A172 (cell line): Measurements from ENCODE around the gene BRI3. TPM values are rescaled to one million over a fixed set of nuclear protein-coding genes. Genes with fewer than 3 reads are reported as not detected.

Experiments
- DNase-seq: peaks from one replicate; pipeline ENCODE4 v3.0.0-alpha.2; 2015; ENCODE audit warnings: low spot score
- total RNA-seq: library from RNA; depleted of rRNA; stranded (reverse); fragments of >200 nt; shearing (Covaris generic); gene quantifications from 2 replicates; pipeline ENCODE4 v1.2.3, GENCODE V29; 2014

BRI3 gene
- total RNA-seq, 1 experiment from 2014 or later = 132 TPM

DNA sequence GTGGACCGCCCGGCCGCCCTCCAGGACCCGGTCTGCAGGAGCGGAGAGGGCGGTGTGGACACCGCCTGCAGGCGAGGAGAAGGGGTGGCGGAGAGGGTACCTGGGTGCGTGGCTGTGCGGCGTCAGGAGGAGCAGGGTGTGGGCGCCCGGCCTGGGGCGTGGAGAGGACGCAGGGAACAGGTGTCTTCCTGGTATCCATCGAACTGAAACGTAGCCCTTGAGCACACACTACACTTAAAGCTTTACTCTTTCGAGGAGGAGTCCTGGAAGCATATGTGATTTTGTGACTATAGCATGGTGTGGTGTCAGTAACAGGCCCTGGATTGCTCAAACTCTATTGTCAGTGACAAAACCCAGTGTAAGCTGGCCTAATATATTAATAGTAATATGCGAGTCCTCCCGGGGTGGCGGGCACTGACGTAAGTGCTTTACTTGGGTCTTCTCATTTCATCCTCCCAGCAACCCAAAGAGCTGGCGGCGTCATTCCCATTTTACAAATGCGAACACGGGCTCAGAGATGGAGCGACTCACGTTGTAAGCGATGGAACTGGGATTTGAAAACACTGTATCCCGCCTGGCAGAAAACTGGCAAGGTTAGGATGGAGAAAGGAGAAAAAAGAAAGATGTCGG, 28.9 kb upstream of the BRI3 start:
- no peak for DNase-seq

- no peak for DNase-seq
These were observed 27.0 kb upstream of the BRI3 start for GRCh38 chr7:98254516-98254915.

GRCh38 chr7:98254951-98255610, 26.4 kb upstream of the BRI3 start:
- DNase-seq = no peak

DNA sequence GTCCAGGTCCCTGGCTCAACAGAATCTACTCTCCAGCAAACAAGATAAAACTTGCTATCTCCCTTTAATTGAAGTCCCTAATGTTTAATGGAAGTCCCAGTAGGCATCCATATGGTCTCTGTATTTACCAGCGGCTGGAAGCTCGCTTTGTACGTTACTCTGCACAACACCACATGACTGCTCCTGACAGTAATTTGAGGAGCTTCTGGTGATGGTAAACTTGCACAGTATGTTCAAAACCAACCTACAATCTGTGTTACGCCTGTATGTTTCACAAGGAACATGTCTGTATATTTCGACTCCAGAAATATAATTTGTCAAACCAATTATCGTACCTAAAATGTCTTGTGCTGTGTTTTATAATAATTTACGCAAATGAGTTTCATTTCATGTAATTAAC, 25.1 kb upstream of the BRI3 start:
- no peak for DNase-seq

DNA sequence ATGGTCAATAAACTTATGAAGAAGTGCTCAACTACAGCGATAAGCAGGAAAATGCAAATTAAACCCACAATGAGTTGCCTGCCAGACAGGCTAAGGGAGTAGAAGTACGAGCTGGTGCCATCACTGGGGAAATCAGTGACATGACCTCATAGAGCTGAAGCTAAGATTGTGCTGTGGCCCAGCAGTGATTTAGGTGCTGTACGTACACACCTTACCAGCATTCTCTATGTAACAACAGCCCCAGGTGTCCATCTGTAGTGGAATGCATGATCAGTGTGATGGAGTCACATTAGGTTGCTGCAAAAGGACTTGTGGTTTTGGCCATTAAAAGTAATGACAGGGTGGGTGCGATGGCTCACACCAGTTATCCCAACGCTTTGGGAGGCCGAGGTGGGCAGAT, 23.8 kb upstream of the BRI3 start:
- no peak for DNase-seq

DNA sequence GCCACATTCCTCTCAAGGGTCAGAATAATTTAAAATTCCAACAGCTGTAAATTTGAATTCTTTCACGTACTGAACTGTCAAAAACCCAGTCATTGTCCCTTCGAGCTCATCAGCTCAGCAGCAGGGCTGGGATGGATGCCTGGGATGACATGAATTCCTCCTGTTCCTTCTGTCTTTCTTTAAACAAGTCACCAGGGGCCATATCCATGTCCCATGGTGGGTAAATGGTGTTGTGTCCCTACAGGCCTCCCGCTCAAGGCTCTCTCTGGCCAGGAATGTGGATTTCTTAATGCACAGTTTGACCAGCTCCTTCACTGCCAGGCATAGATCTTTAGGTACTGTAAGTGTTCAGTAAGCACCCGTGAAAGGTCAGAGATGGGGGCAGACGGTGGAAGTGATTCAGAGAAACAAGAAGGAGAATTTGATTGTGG, 15.6 kb upstream of the BRI3 start:
- DNase-seq = peak; percentile 59

DNA sequence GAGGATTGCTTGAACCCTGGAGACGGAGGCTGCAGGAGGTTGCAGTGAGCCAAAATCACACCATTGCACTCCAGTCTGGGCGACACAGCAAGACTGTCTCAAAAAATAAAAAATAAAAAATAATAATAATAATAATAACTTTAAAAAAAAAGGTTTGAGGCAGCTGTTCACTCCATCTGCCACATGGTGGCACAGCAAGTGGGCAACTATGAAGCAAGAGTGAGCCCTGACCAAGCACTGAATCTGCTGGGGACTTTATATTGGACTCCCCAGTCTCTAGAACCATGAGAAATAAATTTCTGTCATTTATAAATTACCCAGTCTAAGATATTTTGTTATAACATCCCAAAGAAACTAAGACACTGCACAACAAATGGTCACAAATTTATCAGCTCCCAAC, 14.6 kb upstream of the BRI3 start:
- no peak for DNase-seq

DNA sequence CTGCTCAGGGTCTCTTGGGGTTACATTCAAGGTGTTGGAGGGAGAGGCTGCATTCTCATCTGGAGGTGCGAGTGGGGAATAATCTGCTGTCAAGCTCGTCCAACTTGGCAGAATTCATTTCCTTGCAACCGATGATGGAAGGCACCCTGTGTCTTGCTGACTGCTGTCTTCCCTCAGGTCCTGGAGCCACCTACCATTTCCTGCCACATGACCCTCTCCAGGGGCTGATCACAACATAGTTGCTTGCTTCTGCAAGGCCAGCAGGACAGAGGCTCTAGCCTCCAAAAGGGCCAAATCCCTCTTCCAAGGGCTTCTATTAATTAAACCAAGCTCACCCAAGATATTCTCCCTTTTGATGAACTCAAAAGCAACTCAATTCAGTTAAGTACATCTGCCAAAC, 14.2 kb upstream of the BRI3 start:
- DNase-seq = no peak

DNA sequence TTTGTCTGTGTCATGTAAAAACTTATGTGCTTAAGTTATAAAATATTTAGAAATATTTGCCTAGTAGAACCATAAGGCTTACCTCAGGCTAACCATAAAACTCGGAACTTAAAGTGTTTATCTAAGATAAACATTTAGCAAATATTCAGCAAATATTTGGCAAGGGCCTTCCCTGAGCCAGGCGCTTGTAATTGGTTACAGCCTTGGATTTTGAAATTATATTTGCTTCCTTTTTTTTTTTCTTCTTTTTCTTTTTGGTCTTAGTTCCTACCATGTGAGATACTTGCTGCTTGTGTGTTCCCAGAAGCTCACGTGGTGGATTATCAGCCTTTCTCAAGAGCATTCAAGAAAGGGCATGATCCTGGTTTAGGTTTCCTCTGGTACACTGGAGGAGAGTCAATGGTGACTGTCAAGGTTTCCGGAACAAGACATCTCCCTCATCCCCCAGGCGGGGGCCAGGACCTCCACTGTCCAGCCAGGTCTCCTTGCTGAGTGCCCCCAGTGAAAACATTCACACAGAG, 5.2 kb upstream of the BRI3 start:
- no peak for DNase-seq

DNA sequence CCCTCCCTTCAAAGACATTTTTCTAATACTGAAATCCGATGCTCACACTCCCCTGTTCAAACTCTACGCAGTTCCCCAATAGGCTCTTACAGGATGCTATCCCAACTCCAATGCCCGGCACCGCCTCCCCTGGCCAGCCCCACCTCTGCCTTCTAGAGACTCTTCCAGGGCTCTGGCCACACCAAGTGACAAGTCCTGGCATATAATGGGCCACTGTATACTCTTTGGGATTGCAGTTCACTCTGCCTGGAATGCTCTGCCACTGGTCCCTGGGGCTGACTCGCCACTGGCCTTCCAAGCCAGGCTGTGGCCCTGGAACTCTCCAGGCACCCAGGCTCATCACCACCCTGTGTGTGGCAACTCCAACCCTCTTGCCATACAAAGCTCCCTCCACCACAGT, 3.1 kb upstream of the BRI3 start:
- DNase-seq = no peak

- no peak for DNase-seq
These were observed 2.5 kb upstream of the BRI3 start for GRCh38 chr7:98278936-98279335.

GRCh38 chr7:98280296-98280695, 1.2 kb upstream of the BRI3 start:
- no peak for DNase-seq

- DNase-seq = no peak
These were observed 496 bp downstream of the BRI3 start for GRCh38 chr7:98281757-98282606.

- no peak for DNase-seq
These were observed 1.2 kb downstream of the BRI3 start for GRCh38 chr7:98282703-98283102.

DNA sequence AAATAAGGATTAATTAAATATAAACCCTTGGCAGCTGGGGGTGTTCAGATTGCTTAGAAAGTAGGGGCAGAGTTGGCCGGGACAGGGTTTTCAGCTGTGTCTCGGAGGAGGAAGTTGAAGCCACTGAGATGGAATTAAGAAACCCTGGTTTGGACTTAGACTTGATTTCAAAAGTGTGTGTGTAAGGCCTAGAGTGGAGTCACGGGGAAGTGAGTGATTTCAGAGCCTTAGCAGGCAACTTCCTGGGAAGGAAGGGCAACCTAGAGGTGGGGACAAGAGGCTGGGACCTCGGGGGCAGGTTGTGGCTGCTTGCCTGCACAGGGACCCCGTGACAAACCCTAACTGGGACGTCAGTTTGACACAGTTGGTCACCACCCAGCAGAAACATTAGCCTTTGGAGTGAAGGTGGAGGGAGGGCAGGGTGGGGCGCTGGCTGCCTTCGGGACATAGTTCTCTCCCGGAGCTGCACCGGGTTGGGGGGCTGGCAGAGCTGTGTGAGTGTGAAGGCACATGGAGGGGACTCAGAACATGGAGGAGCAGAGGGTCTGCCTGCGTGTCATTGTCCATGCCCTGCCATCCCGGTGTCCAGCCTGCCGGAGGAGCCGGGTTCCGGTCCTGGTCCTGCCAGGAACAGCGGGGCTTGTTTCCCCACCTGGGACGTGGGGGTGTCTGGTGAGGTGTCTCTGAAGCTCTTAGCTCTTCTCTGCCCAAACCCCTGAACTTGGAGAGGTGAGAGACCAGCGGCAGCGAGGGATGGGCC, 1.8 kb downstream of the BRI3 start:
- peak; percentile 46 for DNase-seq

DNA sequence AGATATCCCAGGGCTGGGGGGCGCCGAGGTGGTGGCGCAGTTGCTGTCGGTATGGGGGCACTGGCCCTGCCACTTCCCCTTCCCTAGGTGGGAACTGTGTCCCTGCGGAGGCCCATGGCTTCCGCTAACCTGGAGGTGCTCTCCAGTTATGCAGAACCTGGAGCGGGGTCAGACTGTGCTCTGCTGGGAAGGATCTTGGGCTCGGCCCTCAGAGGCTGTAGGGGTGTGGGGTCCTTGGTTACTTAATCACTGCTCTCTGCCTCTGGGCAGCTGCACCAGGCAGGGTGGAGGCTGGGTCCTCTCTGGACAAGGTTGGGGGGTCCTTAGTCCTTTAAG, 2.4 kb downstream of the BRI3 start:
- DNase-seq = no peak

GRCh38 chr7:98284335-98285036, 3.0 kb downstream of the BRI3 start:
- peak; percentile 90 for DNase-seq

DNA sequence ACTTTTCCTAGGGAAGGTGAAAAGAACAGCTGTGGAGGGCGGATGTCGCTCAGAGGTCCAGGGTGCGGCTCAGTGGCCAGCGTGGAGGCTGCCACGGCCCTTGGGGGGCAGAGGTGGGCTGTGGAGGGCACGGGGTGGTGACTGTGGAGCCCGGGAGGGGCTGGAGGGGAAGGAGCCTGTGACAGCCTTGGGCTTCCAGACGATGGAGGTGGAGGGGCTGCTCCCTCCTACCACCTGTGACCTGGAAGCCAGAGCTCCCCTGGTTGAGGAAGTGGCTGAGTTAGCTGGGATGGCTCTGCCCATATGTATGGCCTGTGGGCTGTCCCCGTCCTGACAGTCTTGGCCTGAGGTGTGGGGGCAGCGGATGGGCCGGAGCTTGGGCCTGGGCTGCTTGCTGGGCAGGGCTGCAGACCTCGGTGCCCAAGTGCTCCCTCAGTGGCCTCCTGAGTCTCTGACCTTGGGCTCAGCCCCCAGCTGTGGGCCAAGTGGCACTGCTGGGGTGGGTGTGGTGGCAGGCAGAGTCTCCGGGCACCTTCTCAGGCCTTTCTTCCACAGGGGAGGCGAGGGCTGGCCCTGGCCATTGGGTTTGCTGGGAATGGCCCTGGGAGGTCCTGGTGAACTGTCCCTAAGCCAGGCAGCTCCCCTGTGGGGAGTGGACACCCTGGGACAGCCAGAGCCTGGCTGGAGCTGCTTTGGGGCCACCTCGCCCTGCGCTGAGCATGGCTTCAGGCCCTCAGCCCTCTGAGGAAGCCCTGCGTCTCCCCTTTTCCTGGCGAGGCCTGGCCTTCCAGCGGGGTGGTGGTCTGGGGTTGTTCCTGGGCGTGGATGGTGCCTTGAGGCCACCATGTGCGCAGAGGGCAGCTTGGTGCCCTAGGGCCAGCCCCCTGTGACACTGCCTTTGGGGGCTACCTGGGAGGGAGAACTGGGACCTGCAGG, 3.9 kb downstream of the BRI3 start:
- no peak for DNase-seq

DNA sequence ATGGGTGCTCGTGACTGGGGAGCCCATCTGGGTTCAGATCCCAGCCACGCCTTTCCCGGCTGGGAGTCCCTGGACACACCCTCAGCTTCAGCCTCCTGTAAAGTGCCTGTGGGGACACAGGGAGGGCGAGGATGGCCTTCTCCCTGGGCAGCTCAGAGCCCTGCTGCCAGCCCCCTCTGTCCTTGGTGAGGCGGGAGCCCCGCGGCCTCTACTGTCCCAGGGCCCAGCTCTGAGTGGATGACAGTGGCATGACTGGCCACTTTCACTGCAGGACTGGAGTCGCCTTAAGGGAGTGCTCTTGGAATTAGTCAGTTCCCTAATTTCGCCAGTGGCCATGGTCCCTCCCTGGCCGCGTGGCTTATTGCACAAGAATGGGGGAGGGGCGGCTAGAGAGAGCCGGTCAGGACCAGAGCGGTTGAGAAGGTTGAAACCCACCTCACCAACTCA, 4.6 kb downstream of the BRI3 start:
- peak; percentile 88 for DNase-seq
